ENCODE results near the gene ZNF839. TPM values are rescaled to one million over a fixed set of nuclear protein-coding genes. Genes with fewer than 3 reads are reported as not detected.
"Not testable (repeated sequence)": the region's sequence is repeated elsewhere in the genome, so short reads cannot be mapped to it uniquely, and the experiment has no call there.

Gene ZNF839
- polyA plus RNA-seq, 3 donors from 2014 or later, result 1.4 to 3.8 (median 2.2) TPM

- H3K36me3 Mint-ChIP-seq, result no peaks in the 10 kb centered on the region
- peaks cover 54 to 83% of the 10 kb centered on the region in 2 donors for H3K4me1 Mint-ChIP-seq
Observed at GRCh38 chr14:102318781-102319276, 717 bp upstream of the ZNF839 start.

GRCh38 chr14:102320033-102320660, 601 bp downstream of the ZNF839 start:
- H3K4me1 Mint-ChIP-seq, result peaks cover 42 to 70% of the 10 kb centered on the region in 2 donors
- H3K36me3 Mint-ChIP-seq, result no peaks in the 10 kb centered on the region
- peak in 2 of 3 donors; percentile 49 to 57 for DNase-seq
- no peaks in the 10 kb centered on the region for H3K9me3 Mint-ChIP-seq
- H3K27me3 Mint-ChIP-seq (ENCODE audit: low read depth in 3 of 3), result peaks cover 13 to 34% (median 23%) of the 10 kb centered on the region in 3 donors
- H3K27ac Mint-ChIP-seq, result peak overlapping the region; percentile 91 to 96 (median 95)
- peak overlapping the region; percentile 89 to 91 (median 90) for H3K4me3 Mint-ChIP-seq

More at GRCh38 chr14:102318781-102319276, 717 bp upstream of the ZNF839 start:
- Mint-ChIP-seq H3K4me3 (peak overlapping the region; percentile 94 to 98 (median 97)), H3K27ac (peak overlapping the region; percentile 95 to 99 (median 98)), H3K27me3 (ENCODE audit: low read depth in 3 of 3) (peaks cover 15 to 38% (median 26%) of the 10 kb centered on the region in 3 donors), H3K9me3 (no peaks in the 10 kb centered on the region)
- no peak for DNase-seq

DNA sequence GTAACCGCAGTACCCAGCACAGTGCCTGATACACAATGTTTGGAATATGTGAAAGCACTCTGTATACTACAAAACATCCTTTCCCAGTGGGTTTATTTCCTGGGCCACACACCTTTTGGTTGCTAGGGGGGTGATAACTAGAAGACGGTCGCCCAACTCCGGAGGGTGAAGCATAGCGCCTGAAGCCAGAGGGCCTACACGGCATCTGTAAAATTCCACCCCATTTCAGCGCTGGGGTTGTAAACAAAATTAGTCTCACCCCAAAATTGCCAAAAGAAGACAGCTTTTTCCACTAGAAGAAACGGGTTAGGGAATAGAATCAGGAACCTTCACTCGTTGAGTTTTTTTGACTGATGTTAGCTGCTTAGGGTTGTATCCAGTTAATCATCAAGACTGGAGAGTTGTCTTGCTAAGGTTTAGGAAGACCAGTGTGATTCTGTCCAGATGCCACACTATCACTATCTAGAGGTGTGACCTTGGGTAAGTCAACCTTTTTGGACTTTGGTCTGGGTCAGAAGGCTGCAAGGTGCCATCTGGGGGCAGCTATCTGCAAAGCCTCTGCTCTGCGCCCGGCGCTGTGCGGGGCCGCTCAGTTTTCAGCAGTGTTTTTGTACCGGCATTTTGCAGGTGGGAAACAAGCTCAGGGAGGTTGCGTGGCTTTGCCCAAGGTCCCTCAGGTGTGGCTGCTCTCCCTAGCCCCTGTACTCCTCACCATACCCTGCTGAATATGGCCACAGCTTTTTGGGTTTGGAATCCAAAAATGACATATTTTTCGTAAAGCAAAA, 1.3 kb downstream of the ZNF839 start:
- peaks cover 13 to 34% (median 23%) of the 10 kb centered on the region in 3 donors for H3K27me3 Mint-ChIP-seq (ENCODE audit: low read depth in 3 of 3)
- peaks cover 41 to 64% of the 10 kb centered on the region in 2 donors for H3K4me1 Mint-ChIP-seq
- peak overlapping the region; percentile 89 to 91 (median 90) for H3K4me3 Mint-ChIP-seq
- peak overlapping the region; percentile 91 to 96 (median 95) for H3K27ac Mint-ChIP-seq
- H3K9me3 Mint-ChIP-seq, result no peaks in the 10 kb centered on the region
- DNase-seq, result no peak
- H3K36me3 Mint-ChIP-seq, result no peaks in the 10 kb centered on the region

DNA sequence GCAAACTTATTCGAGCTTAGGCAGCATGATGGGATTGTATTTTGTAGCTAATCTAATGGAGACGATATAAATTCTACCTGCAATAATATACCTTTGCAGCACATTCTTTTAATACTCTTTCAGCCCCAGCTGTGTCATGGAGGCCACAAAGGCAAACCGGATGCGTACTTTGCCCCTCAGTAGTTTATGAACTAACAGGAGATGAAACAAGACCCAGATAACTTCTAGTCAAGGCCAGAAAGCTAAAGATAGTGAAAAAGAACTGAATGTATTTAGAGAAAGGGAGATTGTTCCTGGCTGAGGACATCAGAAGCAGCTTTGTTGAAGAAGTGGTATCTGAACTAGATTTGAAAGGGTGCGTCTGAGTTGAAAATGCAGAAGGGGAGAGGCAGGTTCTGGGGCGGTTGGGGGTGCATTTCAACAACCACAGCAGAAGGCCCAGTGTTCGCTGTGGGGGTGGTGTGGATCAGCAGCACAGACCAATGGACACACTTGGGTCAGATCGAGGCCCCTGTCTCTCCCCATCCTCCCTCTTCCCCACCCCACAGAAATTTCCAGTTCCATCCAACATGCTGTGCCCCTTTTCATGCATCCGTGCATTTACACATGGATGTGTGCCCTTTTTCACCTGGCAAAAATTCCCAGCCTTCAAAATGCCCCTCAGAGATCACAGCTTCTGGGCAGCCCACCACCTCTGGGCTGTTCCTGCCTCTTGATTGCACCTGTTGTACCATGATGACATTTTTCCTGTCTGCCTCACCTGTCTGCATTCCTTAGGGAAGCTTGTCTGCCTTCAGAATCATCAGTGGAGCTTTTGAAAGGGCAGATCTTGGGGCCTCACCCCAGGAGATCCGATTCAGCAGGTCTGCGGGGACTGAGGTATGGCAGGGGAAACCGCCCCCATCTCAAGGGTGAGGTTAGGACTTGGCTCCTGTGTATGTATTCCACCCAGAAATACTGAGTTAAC, 2.2 kb downstream of the ZNF839 start:
- Mint-ChIP-seq H3K9me3 (no peaks in the 10 kb centered on the region), H3K4me3 (peak overlapping the region in 3 of 5 donors; percentile 19 to 90 (median 89)), H3K27me3 (ENCODE audit: low read depth in 3 of 3) (peaks cover 11 to 26% (median 16%) of the 10 kb centered on the region in 3 donors), H3K27ac (peak overlapping the region in 5 of 6 donors; percentile 53 to 95 (median 75)), H3K36me3 (peaks cover 0 to 3% (median 0%) of the 10 kb centered on the region in 3 donors), H3K4me1 (peaks cover 33 to 57% of the 10 kb centered on the region in 2 donors)
- no peak for DNase-seq

DNA sequence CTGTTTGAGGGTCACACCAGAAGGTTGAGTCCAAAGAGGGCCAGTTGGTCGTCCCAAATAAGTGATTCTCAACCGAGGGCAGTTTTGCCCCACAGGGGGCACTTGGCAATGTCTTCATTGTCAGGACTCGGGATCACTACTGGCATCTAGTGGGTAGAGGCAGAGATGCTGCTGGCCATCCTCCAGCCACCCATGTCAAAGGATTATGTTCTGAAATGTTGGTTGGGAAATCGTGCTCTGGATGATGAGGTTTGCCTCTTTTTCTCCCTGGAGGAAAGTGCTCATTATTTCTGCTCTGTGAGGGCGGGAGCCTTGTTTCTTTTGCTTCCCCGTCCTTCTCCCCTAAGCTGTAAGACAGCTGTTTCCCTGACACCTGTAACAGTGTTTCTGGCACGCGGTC, 3.6 kb downstream of the ZNF839 start:
- peaks cover 20 to 44% of the 10 kb centered on the region in 2 donors for H3K4me1 Mint-ChIP-seq
- peaks cover 3 to 12% (median 4%) of the 10 kb centered on the region in 3 donors for H3K27me3 Mint-ChIP-seq (ENCODE audit: low read depth in 3 of 3)
- H3K36me3 Mint-ChIP-seq, result peaks cover 0 to 3% (median 0%) of the 10 kb centered on the region in 3 donors
- peak in 1 of 3 donors; percentile 28 for DNase-seq
- no peaks in the 10 kb centered on the region for H3K9me3 Mint-ChIP-seq
- H3K27ac Mint-ChIP-seq, result peak overlapping the region in 2 of 6 donors; percentile 16 to 57
- H3K4me3 Mint-ChIP-seq, result peak overlapping the region in 2 of 5 donors; percentile 36

GRCh38 chr14:102325791-102326345, 6.3 kb downstream of the ZNF839 start:
- H3K4me3 Mint-ChIP-seq, result no peak overlapping the region
- no peaks in the 10 kb centered on the region for H3K27me3 Mint-ChIP-seq (ENCODE audit: low read depth in 3 of 3)
- peaks cover 0 to 3% (median 0%) of the 10 kb centered on the region in 3 donors for H3K36me3 Mint-ChIP-seq
- H3K4me1 Mint-ChIP-seq, result peaks cover 2 to 20% of the 10 kb centered on the region in 2 donors
- H3K9me3 Mint-ChIP-seq, result no peaks in the 10 kb centered on the region
- no peak overlapping the region for H3K27ac Mint-ChIP-seq
- no peak for DNase-seq

DNA sequence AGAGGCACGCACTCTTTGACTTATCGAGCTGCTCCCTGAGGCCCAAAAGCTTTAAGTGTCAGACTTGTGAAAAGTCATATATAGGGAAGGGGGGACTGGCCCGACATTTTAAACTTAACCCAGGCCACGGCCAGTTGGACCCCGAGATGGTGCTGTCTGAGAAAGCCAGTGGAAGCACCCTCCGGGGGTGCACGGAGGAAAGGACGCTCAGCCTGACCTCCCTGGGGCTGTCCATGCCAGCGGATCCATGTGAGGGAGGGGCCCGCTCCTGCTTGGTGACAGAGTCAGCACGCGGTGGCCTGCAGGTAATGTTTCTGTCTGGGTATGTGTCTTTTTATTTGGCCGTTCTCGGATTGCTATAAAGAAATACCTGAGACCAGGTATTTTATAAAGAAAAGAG, 7.0 kb downstream of the ZNF839 start:
- H3K27ac Mint-ChIP-seq, result no peak overlapping the region
- no peaks in the 10 kb centered on the region for H3K9me3 Mint-ChIP-seq
- H3K27me3 Mint-ChIP-seq (ENCODE audit: low read depth in 3 of 3), result no peaks in the 10 kb centered on the region
- H3K36me3 Mint-ChIP-seq, result peaks cover 0 to 3% (median 0%) of the 10 kb centered on the region in 3 donors
- no peak overlapping the region for H3K4me3 Mint-ChIP-seq
- peaks cover 2 to 13% of the 10 kb centered on the region in 2 donors for H3K4me1 Mint-ChIP-seq
- DNase-seq, result no peak

DNA sequence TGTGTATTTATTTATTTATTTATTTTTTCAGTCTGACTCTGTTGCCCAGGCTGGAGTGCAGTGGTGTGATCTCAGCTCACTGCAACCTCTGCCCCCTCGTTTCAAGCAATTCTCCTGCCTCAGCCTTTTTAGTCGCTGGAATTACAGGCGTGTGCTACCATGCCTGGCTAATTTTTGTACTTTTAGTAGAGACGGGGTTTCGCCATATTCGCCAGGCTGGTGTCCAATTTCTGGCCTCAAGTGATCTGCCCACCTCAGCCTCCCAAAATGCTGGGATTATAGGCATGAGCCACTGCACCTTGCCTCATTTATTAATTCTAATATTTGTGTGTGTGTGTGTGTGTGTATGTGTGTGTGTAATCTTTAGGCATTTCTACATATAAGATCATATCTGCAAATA, 9.8 kb downstream of the ZNF839 start:
- H3K27me3 Mint-ChIP-seq (ENCODE audit: low read depth in 3 of 3); H3K9me3 Mint-ChIP-seq; H3K4me1 Mint-ChIP-seq; H3K27ac Mint-ChIP-seq; H3K36me3 Mint-ChIP-seq; DNase-seq; H3K4me3 Mint-ChIP-seq: not testable (repeated sequence)

- peaks cover 0 to 2% of the 10 kb centered on the region in 2 donors for H3K4me1 Mint-ChIP-seq
- peaks cover 7 to 10% (median 8%) of the 10 kb centered on the region in 3 donors for H3K36me3 Mint-ChIP-seq
- DNase-seq, result no peak
- H3K27ac Mint-ChIP-seq, result no peak overlapping the region
- H3K27me3 Mint-ChIP-seq (ENCODE audit: low read depth in 3 of 3), result peaks cover 0 to 2% (median 0%) of the 10 kb centered on the region in 3 donors
- no peaks in the 10 kb centered on the region for H3K9me3 Mint-ChIP-seq
- H3K4me3 Mint-ChIP-seq, result no peak overlapping the region
Observed at GRCh38 chr14:102330806-102331205, 11.3 kb downstream of the ZNF839 start.

GRCh38 chr14:102333390-102333789, 13.8 kb downstream of the ZNF839 start:
- Mint-ChIP-seq H3K27ac (no peak overlapping the region), H3K9me3 (no peaks in the 10 kb centered on the region), H3K27me3 (ENCODE audit: low read depth in 3 of 3) (peaks cover 0 to 2% (median 0%) of the 10 kb centered on the region in 3 donors), H3K4me3 (no peak overlapping the region), H3K4me1 (peaks cover 0 to 2% of the 10 kb centered on the region in 2 donors), H3K36me3 (peaks cover 9 to 14% (median 13%) of the 10 kb centered on the region in 3 donors)
- DNase-seq, result no peak

- H3K4me1 Mint-ChIP-seq, result peaks cover 0 to 2% of the 10 kb centered on the region in 2 donors
- H3K36me3 Mint-ChIP-seq, result peaks cover 12 to 18% (median 16%) of the 10 kb centered on the region in 3 donors
- H3K9me3 Mint-ChIP-seq, result no peaks in the 10 kb centered on the region
- H3K27ac Mint-ChIP-seq, result no peak overlapping the region
- no peak overlapping the region for H3K4me3 Mint-ChIP-seq
- DNase-seq, result no peak
- H3K27me3 Mint-ChIP-seq (ENCODE audit: low read depth in 3 of 3), result peaks cover 0 to 2% (median 0%) of the 10 kb centered on the region in 3 donors
Observed at GRCh38 chr14:102333795-102334705, 14.5 kb downstream of the ZNF839 start.

DNA sequence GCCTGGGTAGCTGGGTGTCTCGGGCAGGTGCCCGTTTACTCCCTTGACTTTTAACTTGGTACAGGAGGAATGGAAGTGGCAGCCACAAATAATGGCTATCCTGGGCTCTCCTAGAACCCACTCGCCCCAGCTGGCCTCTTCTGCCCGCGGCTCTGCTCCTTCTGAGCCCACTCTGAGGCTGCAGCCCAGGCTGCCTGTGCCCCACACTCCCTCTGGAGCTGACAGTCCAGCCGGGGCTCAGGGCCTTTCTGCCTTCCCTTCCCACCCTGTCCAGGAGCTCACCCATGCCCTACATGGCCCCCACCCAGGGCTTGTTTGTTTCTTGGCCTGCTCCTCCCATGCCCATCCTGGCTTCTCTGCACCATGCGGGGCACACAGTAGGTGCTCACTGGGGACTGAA, 15.6 kb downstream of the ZNF839 start:
- Mint-ChIP-seq H3K9me3 (no peaks in the 10 kb centered on the region), H3K4me1 (peaks cover 0 to 2% of the 10 kb centered on the region in 2 donors), H3K27ac (no peak overlapping the region), H3K4me3 (no peak overlapping the region), H3K36me3 (peaks cover 12 to 18% (median 16%) of the 10 kb centered on the region in 3 donors), H3K27me3 (ENCODE audit: low read depth in 3 of 3) (peaks cover 0 to 2% (median 0%) of the 10 kb centered on the region in 3 donors)
- no peak for DNase-seq
